Medulla oblongata (tissue), 1 donor: ENCODE measurements around the gene PHACTR3.

ENCODE experiments used
- DNase-seq: peaks from one replicate; pipeline ENCODE4 v3.0.0-alpha.2; 2015; ENCODE audit errors: extremely low spot score

The PHACTR3 gene

DNA sequence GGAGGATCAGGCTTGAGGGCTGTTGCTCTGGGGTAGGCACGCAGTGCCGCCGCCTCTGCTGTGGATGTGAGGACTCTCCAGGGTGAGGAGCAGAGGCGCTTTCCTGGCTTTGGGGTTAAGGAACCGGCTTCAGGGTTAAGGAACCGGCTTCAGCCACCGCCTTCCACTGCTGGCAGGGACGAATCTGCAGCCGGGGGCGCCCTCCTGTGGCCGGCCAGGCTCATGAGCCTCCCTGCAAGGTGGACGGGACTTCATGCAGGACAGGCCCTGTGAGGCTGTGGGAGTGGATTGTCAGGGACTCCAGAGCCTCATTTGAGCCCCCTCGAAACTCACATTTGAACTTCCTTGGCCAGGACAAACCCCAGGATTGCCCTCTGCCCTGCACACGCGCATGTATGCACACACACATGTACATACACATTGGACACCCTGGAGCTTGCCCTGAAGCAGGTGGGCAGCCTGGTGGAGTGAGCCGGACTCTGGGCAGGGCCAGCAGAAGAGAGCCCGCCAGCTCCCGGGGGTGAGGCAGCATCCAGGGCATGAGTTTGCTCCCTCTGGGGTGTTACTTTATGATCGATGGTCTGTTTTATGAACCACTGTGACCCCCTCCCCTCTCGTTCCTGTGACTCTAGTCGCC is 146.9 kb downstream of the PHACTR3 start:
- peak; percentile 86 for DNase-seq

DNA sequence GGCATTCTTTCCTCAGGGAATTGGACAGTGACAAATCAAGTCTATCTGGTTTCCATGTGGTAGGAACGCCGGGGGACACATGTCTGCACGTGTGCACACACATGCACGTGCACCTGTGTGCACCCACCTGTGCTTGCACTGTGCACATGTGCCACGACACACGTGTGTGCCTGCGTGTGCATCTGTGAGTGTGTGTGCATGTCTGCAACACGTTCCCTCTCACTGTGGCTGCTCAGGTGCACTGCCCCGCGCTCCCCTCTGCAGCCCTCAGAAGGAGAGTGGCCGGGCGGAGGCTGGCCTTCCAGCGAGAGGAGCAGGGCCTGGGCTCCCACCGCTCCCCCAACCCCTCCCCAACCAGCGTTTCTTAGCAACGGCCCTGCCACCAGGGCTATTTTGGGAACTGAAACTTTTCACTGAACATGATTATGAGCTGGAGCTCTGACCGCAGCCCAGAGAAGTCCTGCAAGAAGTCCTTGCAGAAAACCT is 147.8 kb downstream of the PHACTR3 start:
- peak; percentile 70 for DNase-seq

DNA sequence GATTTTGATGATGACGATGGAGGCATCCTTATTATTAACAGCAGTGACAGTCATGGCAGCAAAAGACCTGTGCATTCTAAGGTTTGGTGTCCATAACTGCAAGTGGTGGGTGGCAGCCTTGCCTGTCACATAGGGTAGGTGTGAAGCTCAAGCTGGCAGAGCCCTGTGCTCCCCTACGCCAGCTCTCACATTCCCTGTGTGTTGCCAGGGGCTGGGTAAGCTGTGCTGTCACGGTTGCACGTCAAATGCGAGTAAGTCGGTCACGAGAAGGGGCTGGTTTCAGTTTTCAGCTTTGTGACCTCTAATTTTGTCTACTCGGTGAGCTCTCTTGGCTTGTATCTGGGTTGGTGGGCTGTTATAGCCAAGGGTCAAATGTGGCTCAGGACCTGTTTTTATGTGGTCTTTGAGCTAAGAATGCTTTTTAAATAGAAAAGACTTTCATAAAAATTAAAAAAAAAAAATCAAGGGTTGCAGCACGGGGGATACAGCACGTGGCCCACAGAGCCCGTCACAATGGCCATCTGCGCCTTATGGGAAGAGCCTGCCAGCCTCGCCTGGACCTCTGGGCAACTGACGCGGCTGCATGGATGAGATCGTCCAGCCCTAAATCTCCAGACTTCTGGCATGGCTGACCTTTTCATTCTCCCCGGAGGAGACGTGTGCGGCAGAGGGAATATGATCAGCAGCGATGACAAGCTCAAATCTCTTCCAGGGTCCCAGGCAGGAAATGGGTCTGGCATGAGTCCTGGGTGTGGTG is 148.5 kb downstream of the PHACTR3 start:
- peak; percentile 18 for DNase-seq

DNA sequence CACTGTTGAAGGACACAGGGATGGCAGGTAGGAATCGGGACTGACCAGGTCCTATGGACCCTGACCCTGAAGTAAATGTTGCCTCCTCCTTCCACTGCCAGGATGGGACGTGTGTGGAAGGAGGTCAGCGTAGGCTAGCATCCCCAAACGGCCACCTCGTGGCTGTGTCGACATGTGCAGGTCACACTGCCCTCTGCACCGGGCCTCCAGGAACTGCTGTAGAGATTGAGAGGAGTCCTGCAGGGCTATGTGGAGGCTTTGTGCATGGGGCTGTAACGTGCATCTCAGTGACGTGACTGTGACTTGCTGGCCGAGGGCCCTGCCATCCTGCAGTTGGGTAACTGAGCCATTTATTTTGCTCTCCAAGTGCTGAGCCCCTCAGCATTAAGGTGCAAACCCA is 149.5 kb downstream of the PHACTR3 start:
- DNase-seq = no peak

DNA sequence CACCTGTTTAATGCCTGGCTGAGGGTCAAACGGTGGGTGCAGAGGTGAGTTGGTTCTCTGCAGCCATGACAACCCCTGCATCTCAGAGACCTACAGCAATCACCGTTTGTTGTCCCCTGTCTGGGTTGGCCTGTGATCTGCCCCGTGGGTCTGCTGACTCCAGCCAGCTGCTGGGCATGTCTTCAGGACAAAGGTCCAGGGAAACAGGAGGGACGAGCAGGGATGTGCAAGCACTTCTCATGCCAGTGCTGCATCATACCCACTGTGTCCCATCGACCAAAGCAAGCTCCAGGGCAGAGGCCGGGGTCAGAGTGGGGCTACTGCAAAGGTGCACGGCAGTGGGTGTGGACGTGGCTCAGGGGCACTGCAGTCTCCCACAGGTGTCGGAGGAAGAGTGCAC is 150.2 kb downstream of the PHACTR3 start:
- no peak for DNase-seq

DNA sequence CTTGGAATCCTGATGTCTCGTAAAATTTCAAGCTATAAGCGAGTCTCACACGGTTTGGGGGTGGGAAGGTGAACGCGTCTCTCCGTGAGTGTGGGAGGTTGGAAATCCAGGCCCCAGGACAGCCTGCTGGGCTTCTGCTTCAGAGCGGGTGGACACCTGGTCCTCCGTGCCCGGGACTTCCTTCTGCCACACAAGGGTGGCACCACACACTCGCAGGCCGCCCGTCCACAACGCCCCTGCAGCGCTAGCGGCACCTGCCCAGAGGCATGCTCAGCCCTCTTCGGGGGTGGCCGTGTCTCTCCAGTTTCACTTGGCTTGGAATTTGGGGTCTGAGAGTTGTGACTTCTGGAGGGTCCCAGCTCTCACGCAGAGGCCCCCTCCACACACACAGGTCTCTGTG is 151.9 kb downstream of the PHACTR3 start:
- DNase-seq = no peak

DNA sequence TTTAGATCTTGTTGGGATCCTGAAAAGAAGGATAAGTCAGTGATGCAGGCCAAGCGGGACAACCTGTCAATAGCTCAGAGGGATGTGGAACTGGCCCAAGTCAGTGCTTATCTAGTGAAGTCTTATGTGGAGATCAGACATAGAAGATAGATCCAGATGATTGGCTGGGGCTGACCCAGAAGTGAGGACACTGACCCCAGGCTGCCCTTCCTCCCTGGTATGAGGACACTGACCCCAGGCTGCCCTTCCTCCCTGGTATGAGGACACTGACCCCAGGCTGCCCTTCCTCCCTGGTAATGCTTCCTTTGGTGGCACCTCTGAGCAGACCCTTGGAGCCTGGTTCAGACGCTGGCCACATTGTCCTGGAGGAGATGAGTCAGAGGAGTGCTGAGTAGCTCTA is 159.7 kb downstream of the PHACTR3 start:
- no peak for DNase-seq

DNA sequence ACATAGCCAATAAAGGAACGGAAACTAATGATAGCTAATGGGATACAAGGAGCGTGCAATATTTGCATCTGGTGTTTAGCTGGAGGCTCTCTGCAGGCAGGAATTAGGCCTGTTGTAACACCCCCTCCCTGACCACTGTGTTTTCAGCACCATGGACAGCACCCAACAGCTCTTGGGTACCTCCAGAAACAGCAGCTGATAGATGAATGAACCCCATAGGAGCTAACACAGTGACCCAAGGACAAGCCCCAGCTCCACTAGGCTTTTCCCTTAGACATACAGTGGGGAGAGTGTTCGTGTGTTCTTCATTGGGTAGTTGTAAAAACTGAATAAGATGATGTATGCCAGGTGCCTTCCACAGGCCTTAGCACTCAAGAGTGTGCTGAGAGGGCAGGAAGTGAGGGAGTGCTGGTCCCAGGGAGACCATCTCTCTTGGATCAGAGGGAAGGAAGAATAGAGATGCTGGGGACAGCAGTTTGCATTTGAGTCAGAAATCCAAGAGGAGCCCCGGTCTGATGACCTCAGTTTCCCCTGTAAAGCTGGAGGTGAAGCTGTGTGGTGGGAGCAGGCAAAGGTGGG is 161.3 kb downstream of the PHACTR3 start:
- DNase-seq = no peak

DNA sequence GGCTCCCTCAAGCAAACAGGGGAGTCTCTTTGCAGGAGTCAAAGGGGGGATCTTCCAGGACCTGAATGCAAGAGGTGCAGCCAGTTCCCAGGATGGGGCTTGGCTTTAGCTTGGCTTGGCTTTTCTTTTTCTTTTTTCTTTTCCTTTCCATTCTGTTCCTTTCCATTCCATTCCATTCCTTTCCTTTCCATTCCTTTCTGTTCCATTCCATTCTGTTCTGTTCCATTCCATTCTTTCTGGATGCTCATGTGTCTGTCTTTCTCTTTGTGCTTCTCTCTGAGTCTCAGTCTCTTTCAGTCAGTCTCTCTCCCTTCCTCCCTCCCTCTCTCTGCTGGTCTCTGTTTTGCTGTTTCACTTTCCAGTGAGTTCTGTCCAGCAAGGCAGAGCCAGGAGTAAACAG is 163.3 kb downstream of the PHACTR3 start:
- DNase-seq = no peak

DNA sequence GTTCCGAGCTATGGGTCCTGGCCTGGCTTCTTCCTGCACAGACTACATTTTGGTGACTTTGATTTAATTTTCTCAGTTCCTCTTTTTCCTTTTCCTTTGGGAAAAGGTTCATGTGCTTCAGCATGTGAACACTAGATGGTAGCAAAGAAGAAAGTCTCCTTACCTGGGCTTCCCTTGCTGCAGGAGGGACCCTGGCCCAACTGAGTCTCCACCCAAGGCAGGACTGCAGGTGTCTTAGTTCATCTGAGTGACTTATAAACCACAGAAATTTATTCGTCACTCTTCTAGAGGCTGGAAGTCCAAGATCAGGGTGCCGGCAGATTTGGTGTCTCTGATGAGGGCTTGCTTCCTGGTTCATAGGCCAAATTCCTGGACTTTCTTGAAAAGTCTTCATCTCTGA is 165.9 kb downstream of the PHACTR3 start:
- no peak for DNase-seq

DNA sequence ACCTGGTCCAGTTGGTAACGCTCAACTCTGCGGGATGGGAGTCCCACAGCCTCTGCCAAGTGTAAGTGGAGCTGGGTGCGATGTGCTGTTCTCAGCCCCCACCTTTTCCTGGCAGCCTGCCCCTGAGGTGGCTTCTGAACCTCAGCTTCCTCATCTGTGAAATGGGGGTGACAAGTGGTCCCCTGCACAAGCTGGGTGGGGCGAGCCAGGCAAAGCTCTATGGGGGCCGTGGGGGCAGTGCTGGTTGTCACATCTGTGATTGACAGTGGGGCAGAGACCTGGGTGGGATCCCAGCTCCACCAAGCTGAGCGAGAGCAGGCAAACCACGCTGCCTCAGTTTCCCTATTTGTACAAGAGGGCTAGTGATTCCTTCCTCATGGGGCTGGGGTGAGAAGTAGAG is 166.5 kb downstream of the PHACTR3 start:
- no peak for DNase-seq

DNA sequence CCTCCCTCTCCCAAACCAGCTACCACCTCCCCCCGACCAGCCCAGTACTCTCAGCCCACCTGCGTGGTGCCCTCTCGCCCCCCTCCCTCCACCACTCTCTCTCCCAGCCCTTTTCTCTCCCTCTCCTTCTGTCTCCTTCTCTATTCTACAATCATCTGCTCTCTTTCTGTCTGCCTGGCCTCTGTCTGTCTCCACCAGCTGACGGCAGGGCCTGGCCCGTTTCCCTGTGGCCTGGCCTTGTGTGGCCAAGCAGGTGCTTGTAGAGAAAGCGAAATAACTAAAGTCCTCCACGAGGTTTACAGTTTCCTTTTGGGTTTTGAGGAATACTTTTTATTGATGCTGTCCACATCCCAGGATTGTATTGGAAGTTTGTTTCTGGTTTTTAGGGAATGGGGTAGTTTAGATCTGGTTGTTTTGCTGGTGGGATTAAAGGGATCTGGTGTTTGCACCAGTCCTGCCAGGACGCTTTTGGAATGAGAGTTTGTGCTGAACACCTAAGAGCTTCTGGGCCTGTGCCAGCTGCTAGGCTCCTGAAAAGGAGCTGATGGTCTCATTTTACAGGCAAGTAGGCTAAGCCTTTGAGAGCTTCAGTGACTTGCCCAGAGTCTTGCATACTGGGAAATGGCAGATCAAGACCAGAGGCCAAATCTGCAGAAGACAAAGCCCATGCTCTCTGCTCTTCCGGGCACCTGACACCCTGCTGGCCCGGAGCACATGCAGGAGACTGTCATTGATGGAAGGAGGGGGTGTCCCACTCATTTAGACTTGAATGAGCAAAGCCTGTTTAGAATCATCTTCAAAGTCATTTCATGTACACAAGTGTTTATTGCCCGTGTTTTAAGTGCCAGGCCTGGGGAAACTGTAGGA is 167.4 kb downstream of the PHACTR3 start:
- DNase-seq = peak; percentile 41

DNA sequence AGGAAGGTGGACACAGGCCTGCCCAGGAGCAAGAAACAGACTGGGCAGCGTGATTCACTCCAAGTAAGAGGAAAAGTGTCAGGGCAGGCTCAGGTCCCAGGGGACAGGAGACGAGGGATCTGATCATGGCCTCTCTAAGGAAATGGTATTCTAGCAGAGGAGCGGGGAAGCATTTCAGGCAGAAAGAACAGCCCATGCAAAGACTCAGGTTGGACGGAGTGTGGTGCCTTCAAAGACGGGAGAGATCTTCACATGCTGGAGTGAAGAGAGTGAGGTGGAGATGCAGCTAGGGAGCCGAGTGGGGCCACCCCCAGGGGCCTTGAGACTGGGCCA is 168.0 kb downstream of the PHACTR3 start:
- DNase-seq = no peak

DNA sequence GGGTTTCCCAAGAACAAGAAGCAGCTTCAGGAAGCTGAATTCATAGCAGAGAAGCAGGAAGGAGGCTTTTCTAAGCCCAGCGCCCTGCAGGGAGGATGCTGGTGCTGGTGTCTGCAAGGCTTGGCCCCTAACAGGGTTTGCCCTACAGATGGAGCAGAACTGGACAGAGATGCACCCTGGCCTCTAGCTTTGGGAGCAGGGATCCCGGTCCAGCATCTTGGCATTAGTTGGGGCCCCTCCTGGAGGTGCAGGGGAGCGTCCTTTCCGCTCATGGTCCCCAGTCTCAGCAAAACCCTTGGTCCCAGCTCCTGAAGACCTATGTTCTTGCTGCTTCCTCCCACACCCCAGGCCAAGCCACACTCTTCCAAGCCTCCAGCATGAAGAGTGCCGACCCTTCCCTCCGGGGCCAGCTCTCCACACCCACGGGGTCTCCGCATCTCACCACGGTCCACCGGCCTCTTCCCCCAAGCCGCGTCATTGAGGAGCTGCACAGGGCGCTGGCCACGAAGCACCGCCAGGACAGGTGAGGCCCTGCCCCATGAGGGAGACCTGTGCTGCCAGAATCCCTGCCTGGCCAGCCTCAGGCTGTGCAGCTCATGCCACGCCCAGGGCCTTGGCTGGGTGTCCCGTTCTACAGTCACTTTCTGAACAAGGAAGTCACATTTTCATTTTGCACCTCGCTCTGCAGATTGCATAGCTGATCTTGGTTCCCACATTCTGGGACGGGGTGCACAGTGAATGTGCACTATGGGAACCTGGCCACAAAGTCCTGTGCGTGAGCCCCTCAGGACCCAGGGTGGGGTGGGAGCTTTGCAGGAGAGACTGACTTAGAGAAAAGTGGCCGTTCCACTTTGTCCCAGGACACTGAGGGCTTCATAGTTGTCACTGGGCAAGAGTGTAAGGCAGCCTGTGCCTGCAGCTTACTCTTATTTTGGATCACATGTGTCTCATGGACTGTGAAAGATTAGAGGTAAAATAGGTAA is 168.9 kb downstream of the PHACTR3 start:
- no peak for DNase-seq

DNA sequence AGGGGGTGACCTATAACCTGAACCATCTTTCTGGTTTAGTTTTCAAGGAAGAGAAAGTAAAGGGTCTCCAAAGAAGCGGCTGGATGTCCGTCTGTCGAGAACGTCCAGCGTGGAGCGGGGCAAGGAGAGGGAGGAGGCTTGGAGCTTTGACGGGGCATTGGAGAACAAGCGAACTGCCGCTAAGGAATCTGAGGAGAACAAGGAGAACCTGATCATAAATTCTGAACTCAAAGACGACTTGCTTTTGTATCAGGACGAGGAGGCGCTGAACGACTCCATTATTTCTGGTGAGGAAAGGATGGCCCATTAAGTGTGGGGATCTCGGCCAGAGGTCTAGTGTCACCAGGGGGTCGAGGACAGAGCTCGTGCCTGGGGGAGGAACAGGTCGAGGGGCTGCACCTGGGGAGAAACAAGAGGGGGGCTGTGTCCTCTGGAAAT is 169.9 kb downstream of the PHACTR3 start:
- DNase-seq = no peak

DNA sequence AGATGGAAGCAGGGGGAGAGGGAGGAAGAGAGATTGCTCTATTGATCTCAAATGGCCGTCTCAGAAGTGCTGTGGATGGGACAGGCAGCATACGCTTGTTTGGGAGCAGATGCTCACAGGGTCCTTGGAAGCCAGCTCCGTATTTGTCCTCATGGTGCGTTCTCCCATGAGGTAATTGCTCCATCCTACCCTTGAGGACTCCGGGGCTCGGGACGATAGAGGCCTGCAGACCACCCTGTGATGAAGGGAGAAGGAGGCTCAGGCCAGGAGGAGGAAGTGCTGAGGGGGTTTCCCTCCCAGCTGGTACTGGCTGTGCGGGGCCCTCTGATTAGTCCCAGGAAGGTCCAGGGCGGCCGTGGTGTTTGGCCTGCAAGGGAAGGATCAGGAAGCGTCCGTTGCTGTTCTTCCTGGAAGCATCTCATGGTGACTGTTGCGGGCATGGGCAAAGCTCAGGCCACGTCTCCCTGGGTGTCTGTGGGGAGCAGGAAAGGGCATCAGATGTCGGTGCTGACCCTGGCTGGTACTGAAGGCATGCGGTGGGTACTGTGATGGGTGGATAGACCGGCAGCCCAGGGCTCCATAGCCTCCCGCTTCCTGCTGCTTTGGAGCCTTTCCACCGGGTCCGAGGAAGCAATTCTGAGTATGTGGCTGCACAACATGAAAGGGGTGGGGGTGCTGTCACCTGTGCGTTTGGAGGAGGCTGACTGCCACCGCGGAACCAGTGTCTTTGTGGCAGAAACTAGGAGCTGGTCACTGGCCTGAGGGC is 170.8 kb downstream of the PHACTR3 start:
- no peak for DNase-seq

DNA sequence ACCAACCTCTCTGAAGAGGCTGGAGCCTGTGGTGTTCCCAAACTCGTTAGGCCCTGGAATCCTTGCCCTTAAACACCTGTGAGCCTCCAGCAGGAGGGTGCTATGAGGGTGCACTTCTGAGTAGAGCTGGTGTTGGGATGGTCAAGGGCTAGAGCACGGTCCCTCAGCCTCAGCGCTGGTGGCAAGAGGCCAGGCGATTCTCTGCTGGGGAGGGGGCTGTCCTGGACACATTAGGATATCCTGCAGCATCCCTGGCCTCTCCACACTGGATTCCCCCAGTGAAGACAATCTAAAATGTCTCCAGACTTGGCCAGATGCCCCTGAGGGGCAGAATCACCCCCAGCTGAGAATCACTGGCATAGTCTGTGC is 171.3 kb downstream of the PHACTR3 start:
- no peak for DNase-seq

DNA sequence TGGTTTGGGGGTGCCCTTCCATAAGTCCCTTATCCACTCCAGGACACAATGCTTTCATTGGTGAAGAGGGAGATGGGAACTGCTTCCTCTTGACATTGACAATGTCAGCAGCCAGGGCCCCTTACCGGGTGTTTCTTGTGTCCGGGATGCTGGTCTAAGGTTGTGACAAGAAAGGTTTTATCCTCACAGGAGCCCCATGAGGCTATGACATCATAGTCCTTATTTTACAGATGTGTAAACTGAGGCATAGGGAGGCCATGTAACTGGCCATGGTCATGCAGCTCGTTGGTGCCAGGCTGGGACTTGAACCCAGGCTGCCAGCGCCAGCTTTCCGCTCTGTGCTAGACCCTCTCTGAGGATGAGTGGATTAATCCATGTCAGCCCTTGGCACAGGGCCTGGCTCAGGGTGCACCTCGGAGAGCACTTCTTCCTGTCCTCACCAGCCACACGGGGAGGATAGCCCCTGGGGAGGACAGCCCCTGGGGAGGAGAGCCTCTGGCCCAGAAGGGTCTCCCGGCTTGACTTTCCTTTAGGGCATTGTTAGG is 171.8 kb downstream of the PHACTR3 start:
- no peak for DNase-seq

DNA sequence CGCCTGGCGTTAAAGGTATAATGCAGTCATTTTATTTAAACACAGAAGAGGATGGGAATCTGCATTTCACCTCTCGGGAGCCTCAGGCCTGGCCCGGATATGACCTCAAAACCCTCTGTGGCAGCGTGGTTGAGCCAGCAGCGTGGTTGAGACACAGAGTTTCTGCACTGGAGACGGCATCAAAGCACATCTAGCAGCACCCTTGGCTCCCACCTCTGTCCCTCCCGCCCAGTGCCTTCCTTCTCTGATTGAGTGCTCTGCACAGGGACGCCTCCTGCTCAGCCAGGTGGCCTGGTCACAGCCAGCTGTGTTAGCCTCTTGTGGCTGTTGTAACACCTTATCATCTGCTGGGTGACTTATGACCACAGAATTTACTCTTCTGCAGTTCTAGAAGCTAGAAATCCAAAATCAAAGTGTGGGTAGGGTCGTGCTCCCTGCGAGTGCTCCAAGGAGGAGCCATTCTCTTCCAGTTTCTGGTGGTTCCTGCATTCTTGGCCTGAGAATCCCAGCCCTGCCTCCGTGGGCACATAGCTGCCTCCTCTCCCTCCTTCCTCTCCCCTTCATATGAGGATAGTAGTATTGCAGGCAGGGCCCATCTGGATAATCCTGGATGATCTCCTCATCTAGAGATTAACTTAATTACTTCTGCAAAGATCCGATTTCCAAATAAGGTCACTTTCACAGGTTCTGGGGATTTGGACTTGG is 172.4 kb downstream of the PHACTR3 start:
- DNase-seq = no peak
